Stimulated activated CD4-positive, alpha-beta T cell treated with anti-CD3 and anti-CD28 coated beads, TNF-alpha, amount 100 ng/mL, for 24 hours (primary cell): ENCODE measurements around the gene FARS2.
"Not testable (repeated sequence)": the region's sequence is repeated elsewhere in the genome, so short reads cannot be mapped to it uniquely, and the experiment has no call there.

Experiments used
- DNase-seq, 3 experiments: peaks; one replicate each; pipeline ENCODE4 v3.0.0-alpha.2; 2020; ENCODE audit warnings: low read depth in 3 of 3

Gene FARS2

GRCh38 chr6:5785249-5785648 is 523.9 kb downstream of the FARS2 start:
- no peak for DNase-seq

GRCh38 chr6:5786321-5786968 is 525.1 kb downstream of the FARS2 start:
- no peak for DNase-seq

DNA sequence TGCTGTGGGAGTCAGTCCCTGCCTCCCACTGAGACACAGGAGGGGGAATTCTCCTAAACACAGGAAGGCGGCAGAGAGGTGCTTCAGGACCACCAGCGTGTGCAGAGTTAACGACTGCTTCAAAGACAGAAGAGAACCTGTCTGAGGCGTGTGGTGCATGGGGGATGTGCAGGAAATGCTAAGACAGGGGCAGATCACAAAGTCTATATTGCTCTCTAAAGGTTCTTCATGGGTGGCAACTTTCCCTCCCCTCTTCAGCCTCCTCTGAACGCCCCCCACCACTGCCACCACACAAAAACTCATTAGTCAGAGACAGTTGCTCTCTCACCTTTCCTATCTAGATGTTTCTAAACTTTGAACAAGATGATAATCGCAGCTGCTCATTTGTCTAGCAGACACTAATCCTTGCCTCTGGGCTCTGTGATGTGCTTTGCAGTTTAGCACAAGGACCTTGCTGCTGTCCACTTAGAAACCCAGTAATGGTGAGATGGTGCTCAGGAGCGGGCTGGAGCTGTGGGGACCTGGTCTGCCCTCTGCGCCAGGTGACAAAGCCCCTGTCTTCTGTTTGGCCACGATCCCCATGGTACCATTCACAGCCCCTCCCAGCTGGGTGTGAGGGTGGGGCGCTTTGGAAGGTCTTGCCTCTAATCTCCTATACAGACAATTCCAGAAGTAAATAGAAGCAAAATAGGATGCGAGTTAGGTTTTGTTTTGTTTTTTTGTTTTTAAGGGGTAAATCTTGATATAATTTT is 525.8 kb downstream of the FARS2 start:
- no peak for DNase-seq

GRCh38 chr6:5789426-5789825 is 528.1 kb downstream of the FARS2 start:
- not testable (repeated sequence) for DNase-seq

DNA sequence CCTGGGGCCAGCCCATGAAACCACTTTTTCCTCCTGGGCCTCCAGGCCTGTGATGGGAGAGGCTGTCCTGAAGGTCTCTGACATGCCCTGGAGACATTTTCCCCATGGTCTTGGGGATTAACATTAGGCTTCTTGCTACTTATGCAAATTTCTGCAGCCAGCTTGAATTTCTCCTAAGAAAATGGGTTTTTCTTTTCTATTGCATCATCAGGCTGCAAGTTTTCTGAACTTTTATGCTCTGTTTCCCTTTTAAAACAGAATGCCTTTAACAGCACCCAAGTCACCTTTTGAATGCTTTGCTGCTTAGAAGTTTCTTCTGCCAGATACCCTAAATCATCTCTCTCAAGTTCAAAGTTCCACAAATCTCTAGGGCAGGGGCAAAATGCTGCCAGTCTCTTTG is 535.2 kb downstream of the FARS2 start:
- DNase-seq, result not testable (repeated sequence)

GRCh38 chr6:5806406-5806805 is 545.1 kb downstream of the FARS2 start:
- not testable (repeated sequence) for DNase-seq

- DNase-seq, result no peak
Measured at GRCh38 chr6:5809450-5809849, 548.1 kb downstream of the FARS2 start.

DNA sequence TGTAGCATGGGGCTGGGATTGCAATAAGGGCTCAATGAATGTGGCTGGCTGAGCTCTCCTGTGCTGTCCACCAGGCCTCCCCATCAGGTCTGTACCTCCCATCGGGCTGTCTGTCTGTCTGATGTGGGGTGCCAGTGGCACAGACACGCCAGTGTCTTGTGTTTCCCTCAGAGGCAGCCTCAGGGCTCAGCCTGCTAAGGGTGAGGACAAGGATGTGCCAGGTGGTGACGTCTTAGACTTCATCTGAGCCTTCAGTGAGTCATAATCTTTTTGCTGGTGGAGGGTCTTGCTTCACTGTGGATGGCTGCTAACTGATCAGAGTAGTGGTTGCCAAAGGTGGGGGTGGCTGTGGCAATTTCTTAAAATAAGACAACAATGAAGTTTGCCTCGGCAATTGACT is 550.7 kb downstream of the FARS2 start:
- DNase-seq, result no peak

DNA sequence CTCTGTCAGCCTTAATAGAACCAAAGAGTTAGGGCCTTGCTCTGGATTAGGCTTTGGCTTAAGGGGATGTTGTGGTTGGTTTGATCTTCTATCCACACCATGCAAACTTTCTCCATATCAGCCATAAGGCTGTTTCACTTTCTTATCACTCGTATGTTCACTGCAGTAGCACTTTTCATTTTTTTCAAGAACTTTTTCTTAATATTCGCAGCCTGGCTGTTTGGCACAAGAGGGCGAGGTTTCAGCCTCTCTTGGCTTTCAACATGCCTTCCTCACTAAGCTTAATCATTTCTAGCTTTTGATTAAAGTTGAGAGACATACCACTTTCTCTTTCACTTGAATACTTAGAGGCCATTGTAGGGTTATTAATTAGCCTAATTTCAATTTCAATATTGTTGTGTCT is 552.3 kb downstream of the FARS2 start:
- no peak for DNase-seq

DNA sequence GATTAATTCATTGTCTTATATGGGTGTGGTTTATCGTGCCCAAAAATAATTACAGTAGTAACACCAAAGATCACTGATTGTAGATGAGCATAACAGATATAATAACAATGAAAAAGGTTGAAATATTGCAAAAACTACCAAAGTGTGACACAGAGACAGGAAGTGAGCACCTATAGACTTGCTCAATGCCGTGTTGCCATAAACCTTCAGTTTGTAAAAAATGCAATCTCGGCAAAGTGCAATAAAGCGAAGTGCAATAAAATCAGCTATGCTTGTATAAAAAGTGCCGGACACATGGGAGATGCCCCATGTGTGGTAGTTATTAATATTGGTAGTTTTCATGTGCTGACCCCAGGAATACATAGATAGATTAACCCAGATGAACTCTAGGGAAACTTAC is 552.8 kb downstream of the FARS2 start:
- DNase-seq, result no peak

DNA sequence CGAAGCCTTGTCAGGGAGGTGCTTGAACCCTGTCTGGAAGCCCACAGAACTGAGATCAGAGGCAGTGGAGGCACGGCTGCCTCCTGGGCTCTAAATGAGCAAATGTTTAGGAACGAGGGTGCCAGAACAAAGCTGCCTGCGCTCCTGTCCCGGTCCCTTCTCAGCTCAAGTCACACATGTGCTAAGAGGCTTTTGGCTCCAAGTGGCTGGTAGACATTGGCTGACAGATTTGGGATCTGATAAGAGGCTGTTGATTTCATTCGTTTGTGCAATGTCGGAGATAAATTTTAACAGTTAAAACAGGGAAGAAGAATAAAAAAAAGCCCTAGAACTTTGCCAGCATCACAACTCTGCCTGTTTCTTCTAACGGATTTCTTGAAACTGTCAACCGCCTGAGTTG is 553.6 kb downstream of the FARS2 start:
- DNase-seq, result no peak

DNA sequence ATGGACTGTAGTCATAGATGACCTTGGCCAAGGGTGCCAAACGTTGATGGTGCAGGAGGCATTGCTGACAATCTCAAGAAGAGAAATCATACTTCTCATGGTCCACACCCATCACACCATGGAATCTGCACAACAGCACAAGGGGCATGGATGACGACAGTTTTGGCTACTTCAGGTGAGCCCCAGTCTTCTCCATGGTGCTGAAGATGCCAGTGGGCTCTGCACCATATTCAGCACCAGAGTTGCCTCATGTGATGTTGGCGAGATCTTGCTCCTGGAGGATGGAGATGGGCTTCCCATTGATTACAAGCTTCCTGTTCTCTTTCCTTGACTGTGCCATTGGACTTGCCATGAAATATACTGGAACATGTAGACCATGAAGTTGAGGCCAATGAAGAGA is 556.6 kb downstream of the FARS2 start:
- no peak for DNase-seq

- DNase-seq, result no peak
Measured at GRCh38 chr6:5818959-5819358, 557.6 kb downstream of the FARS2 start.
